CD4-positive, alpha-beta T cell treated with Interleukin-17A for 1 hour (primary cell): Measurements from ENCODE around the gene MPL.

Source experiments
- DNase-seq: peaks from one replicate; pipeline ENCODE4 v3.0.0-alpha.2; 2020

The MPL gene

DNA sequence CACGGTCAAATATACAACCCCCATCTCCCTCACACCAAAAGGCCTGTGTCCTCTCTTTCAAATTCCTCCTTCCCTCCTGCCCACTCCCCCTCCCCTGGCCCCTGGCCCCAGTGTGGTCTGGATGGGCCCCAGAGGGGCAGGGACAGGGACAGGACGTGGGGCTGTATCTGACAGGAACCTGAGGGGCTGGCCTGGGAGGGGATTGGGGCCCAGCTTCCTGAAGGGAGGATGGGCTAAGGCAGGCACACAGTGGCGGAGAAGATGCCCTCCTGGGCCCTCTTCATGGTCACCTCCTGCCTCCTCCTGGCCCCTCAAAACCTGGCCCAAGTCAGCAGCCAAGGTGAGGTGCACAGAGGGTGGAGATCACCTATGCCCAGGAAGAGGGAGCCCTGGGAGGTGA lies at the start of gene MPL:
TSS of gene MPL (plus strand) at position 231 of the 400 bp plus-strand sequence. CDS start at position 262, 31 bp downstream.
- DNase-seq = no peak

- DNase-seq = no peak
Measured at GRCh38 chr1:43288058-43288784, 49.4 kb upstream of the MPL start.

GRCh38 chr1:43288785-43289706 lies 48.6 kb upstream of the MPL start:
- DNase-seq = no peak

- no peak for DNase-seq
Measured at GRCh38 chr1:43292216-43292615, 45.4 kb upstream of the MPL start.

- DNase-seq = no peak
Measured at GRCh38 chr1:43292679-43293078, 44.9 kb upstream of the MPL start.

DNA sequence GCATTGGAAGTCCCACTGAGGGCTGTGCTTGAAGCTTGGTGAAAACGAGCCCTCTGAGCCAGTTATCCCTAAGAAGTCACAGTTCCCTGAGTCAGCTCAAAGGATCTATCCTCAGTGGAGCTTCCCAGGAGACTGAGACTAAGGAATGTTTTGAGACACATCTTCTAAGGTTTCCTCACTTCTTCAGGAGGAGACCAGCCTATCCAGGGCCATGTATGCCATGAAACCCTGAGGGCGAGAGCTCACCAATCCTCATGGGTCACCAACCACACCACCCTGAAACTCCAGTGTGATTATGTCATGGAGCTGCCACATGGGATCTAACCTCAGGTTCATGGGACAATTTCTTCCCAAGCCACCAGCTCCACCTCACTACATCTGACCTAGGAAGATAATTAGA lies 44.4 kb upstream of the MPL start:
- DNase-seq = no peak

GRCh38 chr1:43293896-43294760 lies 43.5 kb upstream of the MPL start:
- DNase-seq = no peak

DNA sequence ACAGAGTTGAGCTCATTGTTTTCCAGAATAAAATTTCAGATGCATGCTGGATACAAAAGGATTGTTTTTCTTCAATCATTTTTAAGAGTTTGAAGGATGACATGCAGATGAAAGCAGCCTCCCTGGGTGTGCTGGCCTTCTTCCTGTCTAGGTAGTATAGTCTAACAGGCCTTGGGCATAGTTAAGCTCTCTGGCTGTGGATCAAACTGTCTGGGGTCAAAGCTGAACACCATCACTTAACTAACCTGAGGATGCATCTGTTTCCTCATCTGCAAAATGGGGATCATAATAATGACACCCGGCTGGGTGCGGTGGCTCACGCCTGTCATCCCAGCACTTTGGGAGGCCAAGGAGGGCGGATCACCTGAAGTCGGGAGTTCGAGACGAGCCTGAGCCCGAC lies 42.9 kb upstream of the MPL start:
- DNase-seq = no peak

DNA sequence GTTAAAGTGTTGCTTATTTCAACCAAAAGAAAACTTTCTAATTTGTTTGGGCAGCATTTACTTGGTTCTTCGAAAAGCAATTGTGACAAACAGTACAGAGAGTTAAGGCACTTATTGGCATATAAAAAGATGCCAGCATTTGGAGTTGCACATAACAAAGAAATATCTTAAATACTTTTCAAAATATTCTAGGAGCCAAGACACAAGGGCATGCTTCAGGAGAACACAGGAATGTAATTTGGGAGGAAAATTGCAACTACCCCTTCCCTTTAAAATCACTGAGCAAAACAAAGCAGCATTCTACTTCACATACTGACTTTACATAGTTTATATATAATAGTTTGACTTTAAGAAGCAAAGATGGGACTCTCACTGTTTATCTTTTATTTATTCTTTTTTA lies 41.4 kb upstream of the MPL start:
- no peak for DNase-seq

DNA sequence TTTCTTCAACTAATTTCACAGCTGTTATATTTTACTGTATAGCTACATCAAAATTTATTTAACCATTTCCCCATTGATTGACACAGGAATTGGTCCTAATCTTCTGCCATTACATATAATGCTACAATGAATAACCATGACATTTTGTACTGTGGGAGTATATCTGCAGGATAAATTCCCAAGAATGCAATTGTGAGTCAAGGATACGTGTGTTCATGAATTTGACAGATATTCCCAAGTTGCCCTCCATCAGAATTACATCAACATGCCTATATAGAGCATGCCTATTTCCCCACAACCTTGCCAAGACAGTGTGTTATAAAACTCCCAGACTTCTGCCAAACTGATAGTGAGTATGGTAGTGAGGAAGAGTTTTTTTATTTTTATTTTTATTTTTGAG lies 39.6 kb upstream of the MPL start:
- no peak for DNase-seq

GRCh38 chr1:43299101-43299500 lies 38.5 kb upstream of the MPL start:
- no peak for DNase-seq

DNA sequence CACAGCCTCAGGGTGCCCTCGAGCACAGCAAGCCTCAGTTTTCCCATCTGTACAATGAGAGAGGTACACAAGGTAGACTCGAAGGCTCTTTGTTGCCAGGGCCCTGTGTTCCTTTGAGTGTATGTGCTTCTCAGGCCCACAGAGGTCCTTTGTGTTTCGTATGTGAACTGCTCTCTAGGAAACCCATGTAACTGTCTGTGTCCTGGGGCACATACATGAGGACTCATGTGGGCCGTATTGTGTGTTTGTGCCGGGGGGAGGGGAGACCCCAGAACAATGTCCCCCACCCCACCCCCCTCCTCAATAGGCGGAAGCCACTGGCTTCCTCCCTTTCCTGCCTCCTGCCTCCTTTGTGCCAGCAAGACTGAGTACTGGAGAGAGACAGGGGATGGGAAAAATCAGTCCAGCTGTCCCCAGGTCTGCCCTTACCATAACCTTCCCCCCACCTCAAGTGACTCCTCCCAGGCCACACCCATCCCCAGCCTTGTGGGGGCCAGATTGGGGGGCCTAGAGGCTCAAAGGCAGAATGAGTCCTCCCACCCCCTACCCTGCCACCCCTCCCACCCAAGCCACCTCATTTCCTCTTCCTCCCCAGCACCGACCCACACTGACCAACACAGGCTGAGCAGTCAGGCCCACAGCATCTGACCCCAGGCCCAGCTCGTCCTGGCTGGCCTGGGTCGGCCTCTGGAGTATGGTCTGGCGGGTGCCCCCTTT lies 37.1 kb upstream of the MPL start, which contains the start of gene TIE1:
TSS of gene TIE1 (plus strand) at position 605 of the 717 bp plus-strand sequence. CDS start at position 695, 90 bp downstream.
- DNase-seq = no peak

DNA sequence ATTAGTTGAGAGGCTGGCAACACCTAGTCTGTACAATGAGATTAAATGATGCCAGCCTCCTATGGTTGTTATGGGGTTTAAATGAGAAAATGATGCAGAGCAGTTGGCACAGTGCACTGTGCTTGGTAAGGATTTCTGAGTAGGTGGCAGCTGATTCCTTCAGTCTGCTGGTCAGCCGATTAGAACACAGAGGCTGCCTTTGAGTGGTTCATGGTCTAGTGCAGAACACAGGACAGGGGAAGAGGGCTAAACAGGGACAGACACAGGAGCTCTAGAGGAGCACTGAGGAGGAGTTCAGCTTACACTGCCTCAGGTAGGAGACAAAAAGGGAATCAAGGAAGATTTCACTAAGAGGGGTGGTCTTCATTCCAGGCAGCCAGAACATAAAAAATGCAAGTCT lies 35.4 kb upstream of the MPL start:
- no peak for DNase-seq

GRCh38 chr1:43302721-43303470 lies 34.7 kb upstream of the MPL start:
- no peak for DNase-seq

- DNase-seq = no peak
Measured at GRCh38 chr1:43303471-43304313, 33.9 kb upstream of the MPL start.

DNA sequence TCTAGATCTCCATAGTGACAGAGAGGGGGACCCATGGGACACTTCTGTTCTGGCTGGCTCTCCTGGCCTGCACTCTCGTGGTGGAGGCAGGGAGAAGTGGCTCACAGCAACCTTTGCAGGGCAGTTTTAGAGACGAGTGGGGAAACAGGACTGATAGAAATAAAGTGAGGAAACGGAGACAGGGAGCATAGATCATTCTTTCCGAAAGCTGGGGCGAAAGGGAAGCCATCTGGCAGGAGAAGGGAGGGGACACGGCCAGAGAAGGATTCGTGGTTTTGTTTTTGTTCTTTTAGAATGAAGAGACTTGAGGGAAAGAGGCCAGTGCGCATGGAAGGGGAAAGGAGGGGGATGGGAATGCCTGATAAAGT lies 33.3 kb upstream of the MPL start:
- DNase-seq = no peak

GRCh38 chr1:43304771-43305300 lies 32.8 kb upstream of the MPL start:
- no peak for DNase-seq

DNA sequence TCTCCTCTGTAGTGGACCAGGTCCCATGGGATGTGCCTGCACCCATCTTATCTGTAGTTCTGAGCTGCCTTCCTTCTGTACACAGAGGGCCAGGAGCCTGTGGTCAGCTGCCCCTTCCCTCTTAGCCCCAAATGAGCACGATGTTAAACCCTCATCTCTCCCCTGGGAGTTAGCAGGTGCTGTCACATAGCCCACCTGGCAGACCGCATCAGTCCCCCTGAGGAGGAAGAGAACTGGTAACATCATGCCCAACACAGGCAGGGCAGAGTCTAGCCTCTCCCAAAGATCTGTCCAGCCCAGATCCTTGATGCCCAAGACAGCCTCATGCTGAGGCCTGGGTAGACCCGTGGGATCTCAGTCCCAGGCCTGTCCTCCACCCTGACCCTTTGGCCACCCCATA lies 32.2 kb upstream of the MPL start:
- DNase-seq = no peak

DNA sequence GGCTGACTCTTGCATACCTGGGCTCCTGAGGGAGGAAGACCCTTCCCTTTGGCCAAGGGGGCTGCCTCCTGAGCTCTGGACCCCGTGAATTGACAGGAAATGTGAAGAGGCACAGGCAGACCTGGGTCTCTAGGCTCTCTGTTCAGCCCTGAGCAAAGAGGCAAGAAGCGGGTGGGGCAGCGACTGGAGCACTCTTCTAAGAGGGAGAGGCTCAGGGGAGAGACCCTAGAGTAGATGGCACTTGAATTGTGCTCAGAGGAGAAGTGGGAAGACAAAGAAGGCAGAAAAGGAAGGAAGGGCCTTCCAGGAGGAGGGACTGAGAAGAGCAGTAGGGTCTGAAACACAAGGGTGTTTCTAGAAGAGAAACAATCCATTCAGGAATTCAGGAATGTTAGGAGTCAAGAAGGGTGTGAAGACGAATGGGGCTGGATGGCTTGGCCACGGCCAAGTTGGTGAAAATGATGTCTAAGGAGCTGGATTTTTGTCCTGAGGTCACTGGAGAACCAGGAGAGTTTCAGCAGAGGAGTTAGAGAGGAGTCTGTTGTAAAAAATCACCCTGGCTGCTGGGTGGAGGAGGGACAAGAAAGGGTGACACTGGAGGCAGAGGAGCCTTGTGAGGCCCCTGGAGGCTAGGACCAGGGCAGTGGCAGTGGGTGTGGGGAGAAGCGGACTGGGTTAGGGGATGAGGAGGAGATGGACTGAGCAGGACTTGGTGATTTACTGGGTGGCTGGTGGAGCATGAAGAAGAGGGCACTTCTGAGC lies 31.5 kb upstream of the MPL start:
- DNase-seq = no peak
